Urothelium cell line (cell line): Measurements from ENCODE around the gene CNGA2.
A peak's percentile ranks its signal among the peaks of the same experiment; 100 is the strongest.
"Not testable (repeated sequence)": the region's sequence is repeated elsewhere in the genome, so short reads cannot be mapped to it uniquely, and the experiment has no call there.

Experiments
- DNase-seq: peaks from one replicate; pipeline ENCODE4 v3.0.0; 2011; ENCODE audit warnings: low spot score, mixed read lengths
- FAIRE-seq: peaks from 2 replicates; lab custom pipeline; 2011; peaks lifted over from hg19 to GRCh38; lab: Jason Lieb, UNC

CNGA2 gene

GRCh38 chrX:151734446-151734845 lies at the start of gene CNGA2:
TSS of gene CNGA2 (plus strand) at chrX:151734746. CDS start at chrX:151738484, 3,738 bp downstream.
- FAIRE-seq: no peak

DNA sequence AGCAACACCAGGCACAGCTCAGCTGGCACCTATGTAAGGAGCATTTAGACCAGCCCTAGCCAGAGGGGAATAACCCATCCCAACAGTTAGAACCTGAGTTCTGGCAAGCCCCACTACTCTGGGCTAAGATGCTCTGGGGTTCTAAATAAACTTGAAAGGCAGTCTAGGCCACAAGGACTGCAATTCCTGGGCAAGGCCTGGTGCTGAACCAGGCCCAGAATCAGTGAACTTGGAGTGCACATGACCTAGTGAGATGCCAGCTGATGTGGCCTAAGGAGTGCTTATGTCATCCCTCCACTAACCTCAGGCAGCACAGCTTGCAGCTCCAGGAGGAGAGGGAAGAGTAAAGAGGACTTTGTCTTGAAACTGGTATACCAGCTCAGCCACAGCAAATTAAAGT lies 46.9 kb upstream of the CNGA2 start:
- no peak for DNase-seq
- FAIRE-seq: no peak

More at GRCh38 chrX:151734446-151734845, at the start of gene CNGA2:
- no peak for DNase-seq

DNA sequence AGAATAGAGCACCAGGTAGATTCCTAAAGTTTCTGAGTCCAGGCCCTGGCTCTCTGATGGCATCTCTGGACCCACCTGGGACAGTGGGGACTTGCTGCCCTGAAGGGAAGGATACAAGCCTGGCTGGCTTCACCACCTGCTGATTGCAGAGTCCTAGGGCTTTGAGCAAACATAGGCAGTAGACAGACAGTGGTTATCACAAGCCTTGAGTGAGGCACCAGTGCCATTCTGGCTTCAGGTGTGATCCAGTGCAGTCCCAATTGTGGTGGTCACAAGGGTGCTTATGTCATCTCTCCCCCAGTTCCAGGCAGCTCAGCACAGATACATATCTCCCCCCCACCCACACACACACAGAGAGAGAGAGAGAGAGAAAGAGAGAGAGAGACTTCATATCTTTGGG lies 45.9 kb upstream of the CNGA2 start:
- DNase-seq (no peak), FAIRE-seq (no peak)

DNA sequence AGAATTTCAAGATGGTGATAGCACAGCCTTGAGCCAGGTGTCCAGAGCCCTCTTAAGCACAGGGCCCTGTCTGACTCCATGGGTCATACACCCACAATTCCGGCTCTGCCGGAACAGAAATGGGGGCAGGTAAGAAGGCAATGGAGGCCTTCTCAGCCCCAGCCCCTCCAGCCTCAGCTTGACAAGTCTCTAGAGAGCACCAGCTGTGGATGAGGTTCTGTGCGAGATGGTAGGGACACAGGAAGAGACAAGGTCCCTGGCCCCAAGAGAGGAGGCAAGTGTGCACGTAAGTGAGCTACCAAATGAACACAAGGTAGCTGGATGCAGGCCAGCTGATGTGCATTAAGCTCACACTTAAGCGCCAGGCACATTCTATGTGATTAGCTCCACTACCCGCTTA lies 41.7 kb upstream of the CNGA2 start:
- no peak for DNase-seq
- no peak for FAIRE-seq

DNA sequence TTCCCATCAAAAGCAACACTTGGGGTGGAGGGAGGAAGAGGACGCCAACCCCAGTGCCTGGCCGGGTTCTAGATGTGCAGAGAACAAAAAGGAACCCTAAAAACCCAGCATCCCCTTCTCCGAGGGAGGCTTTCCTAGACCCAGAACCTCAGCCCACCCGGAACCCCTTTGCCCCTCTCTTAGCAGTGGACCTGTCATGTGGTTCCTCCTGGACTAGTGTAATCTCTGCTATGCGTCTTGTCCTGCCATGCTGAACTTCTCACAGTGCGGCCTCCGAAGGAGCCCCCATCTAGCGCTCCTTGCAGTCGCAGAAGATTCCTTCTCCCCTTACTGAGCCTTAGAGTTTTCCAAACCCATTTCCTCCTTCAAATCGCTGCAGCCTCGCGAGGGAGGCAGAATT lies 40.4 kb upstream of the CNGA2 start:
- FAIRE-seq (no peak), DNase-seq (no peak)

DNA sequence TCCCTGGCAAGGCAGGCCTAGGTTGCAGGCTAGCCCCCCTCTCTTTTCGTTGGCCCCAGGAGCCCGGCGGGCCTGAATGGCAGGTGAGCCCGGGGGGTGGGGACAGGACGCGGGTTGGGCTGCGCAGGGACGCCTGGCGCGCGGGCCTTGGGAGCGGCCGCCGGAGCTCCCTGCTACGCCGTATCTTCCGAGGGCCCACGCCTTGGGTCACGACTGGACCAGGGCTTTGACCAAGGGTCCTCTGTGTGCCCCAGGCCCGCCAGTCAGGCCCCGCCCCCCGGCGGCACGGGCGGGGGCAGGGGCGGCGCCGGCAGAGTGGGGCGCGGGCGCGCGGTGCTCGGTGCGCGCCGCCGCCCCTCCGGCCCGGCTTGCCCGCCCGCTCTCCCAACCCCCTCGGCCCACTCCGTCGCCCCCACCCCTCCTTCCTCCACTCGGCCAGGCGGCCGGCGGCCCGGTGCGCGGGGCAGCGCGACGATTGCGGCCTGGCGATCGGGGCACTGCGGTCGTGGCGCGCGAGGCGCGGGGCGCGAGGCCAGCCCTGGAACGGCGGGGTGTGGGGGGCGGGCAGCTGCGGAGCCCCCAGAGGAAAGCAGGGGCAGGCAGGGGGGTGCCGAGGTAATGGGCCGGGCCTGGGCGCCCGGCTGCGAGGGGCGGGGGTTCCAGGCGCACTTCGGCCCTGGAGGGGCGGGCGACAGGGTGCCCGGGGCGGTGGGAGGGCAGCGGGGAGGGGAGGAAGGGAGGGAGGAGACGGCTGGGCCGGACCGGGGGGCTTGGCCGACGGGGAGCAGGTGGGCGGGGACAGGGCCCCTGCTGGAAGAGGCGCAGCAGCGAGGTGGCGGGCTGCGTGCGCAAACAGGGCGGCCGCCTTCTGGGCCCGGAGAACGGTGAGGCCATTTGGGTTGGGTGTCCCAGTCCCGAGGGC lies 39.6 kb upstream of the CNGA2 start, which contains the start of gene PRRG3:
Gene PRRG3, plus strand, starts transcription at position 798 of the 922 bp plus-strand sequence. CDS start 3,357 bp downstream, outside the sequence.
- no peak for DNase-seq
- FAIRE-seq: no peak

GRCh38 chrX:151695583-151696340 lies 38.8 kb upstream of the CNGA2 start:
- FAIRE-seq: no peak
- DNase-seq: no peak

GRCh38 chrX:151697082-151697481 lies 37.5 kb upstream of the CNGA2 start:
- FAIRE-seq, DNase-seq: not testable (repeated sequence)

DNA sequence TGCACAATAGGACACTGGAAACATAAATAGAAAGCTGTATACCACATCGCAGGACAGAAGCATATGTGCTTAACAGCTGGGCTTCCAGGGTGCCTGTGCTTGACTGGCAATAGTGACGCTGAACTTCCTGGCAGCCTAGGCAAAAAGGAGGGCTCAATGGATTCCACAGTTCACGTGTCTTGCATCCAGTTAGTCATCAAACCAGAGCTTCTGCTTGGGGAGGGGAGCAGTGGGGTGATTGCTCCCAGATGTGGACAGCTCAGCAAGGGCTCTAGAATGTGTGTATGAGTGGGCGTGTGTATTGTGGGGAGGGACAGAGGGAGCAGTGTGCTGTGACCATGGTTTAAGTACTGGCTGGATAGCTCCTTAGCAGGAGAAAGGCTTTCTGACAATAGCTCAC lies 37.0 kb upstream of the CNGA2 start:
- FAIRE-seq (no peak), DNase-seq (peak; percentile 40)

DNA sequence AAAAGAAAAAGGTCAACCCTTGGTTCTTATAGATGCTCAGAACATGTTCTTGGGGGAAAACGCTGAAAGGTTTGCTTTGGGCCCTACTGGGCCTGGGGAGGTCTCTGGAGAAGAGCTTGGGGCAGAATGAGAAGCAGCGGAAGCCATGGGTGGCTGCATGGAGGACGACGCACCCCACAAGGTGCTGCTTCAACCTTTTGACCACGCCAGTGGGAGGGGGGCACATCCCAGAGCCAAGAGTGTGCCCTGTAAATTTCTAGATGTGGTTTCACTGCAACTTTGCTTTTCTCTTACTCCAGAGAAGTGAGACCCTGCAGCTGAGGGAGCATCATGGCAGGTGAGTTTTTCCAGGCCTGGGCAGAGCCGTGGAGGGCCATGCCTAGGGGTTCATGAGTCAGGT lies 36.1 kb upstream of the CNGA2 start:
- no peak for DNase-seq
- FAIRE-seq: no peak

DNA sequence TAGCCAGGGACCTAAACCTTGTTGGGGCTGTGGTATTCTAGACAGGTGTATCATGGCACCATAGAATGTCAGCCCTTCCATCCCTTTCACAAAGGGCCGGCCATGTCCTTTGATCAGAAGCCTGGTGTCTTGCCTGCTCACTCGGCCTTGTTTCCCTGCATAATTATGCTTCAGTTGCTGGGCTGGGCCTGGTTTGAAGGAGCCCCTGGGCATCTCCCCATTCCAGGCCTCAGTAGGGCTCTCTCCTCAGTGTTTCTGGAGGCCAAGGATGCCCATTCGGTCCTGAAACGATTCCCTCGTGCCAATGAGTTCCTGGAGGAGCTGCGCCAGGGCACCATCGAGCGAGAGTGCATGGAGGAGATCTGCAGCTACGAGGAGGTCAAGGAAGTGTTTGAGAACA lies 34.8 kb upstream of the CNGA2 start:
- no peak for FAIRE-seq
- no peak for DNase-seq

DNA sequence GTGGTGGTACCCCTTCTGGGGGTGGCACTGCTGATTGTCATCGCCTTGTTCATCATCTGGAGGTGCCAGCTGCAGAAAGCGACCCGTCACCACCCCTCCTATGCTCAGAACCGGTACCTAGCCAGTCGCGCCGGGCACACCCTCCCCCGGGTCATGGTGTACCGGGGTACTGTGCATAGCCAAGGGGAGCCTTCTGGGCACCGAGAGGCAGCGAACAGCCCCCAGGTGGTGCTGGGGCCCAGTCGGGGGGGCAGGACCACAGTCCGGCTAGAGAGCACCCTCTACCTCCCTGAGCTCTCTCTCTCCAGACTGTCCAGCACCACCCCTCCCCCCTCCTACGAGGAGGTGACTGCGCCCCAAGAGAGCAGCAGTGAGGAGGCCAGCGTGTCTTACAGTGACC lies 34.0 kb upstream of the CNGA2 start:
- DNase-seq (no peak), FAIRE-seq (no peak)

GRCh38 chrX:151701071-151701470 lies 33.5 kb upstream of the CNGA2 start:
- no peak for DNase-seq
- no peak for FAIRE-seq

- no peak for DNase-seq
- FAIRE-seq: no peak
These were observed 33.0 kb upstream of the CNGA2 start for GRCh38 chrX:151701531-151701930.

- no peak for FAIRE-seq
These were observed 32.4 kb upstream of the CNGA2 start for GRCh38 chrX:151702026-151702714.

GRCh38 chrX:151702741-151703340 lies 31.7 kb upstream of the CNGA2 start:
- no peak for DNase-seq
- no peak for FAIRE-seq

More at GRCh38 chrX:151702026-151702714, 32.4 kb upstream of the CNGA2 start:
- no peak for DNase-seq

DNA sequence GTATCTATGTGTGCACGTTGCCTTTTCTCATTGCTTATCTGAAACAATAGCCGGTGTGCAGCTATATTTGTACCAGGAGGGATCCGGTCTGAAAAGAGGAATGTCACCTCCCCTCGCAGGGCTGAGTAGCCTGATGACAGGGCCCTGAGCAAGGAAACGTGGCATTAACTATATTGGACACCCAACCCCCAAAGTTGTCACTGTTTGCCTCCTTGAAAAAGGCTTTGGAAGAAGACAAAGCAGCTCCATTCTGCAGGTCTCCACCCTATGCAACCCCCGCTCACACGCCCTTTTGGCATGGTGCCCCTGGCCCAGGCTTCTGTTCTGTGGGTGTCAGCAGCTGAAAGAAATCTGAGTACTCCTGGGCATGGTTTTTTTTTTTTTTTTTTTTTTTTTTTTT lies 31.1 kb upstream of the CNGA2 start:
- DNase-seq (peak; percentile 28), FAIRE-seq (no peak)

- FAIRE-seq: no peak
- peak; percentile 10 for DNase-seq
These were observed 30.4 kb upstream of the CNGA2 start for GRCh38 chrX:151704041-151704663.

GRCh38 chrX:151708821-151709220 lies 25.7 kb upstream of the CNGA2 start:
- FAIRE-seq: no peak

DNA sequence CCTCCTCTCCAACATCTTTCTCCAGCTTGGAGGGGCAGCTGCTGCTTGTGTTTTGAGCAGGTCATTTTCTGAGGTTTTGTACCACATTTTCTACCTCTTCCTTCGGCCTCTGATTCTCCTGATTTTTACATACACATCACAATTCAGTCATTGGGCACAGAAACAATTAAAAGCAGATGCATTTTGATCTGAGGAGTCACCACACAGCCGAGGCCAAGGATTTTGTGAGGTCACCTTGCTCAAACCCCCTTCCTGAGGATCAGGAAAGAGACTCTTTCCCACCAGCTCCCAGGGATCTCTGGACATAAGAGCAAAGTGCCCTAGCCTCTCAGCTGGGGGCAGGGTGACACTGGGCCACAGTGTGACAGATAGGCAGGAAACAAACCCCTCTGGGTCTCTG lies 24.1 kb upstream of the CNGA2 start:
- no peak for DNase-seq
- no peak for FAIRE-seq

More at GRCh38 chrX:151708821-151709220, 25.7 kb upstream of the CNGA2 start:
- DNase-seq: no peak
